ENCODE results near the gene GPC6. TPM values are rescaled to one million over a fixed set of nuclear protein-coding genes. Genes with fewer than 3 reads are reported as not detected.

The GPC6 gene
- total and polyA plus RNA-seq, 2 experiments from 2014 or later, result 26.0 to 92.8 TPM

GRCh38 chr13:93577105-93577504 lies 350.5 kb downstream of the GPC6 start:
- WGBS (ENCODE audit: low lambda C conversion rate, missing lambda C conversion rate), result 92% methylated on average over 2 of the region's 2 CpGs

GRCh38 chr13:93589788-93590187 lies 363.2 kb downstream of the GPC6 start:
- Histone ChIP-seq H3K4me2 (no peak overlapping the region), H3K4me1 (ENCODE audit: insufficient read depth) (no peaks in the 10 kb centered on the region), H3K36me3 (replicated peaks; ENCODE audit: insufficient read depth, low read depth) (no peaks in the 10 kb centered on the region), H2AFZ (no peak overlapping the region), H3K79me2 (peaks cover 3% of the 10 kb centered on the region), H4K20me1 (ENCODE audit: insufficient read depth, poor library complexity, severe bottlenecking) (no peaks in the 10 kb centered on the region), H3K9me2 (replicated peaks; ENCODE audit: insufficient read depth) (no peaks in the 10 kb centered on the region), H3K4me3 (no peak overlapping the region), H3K27ac (no peak overlapping the region), H3K27me3 (no peaks in the 10 kb centered on the region), H3K9me3 (ENCODE audit: low read depth) (no peaks in the 10 kb centered on the region)
- TF ChIP-seq CTCF (IDR thresholded peaks at IDR 0.05; ENCODE audit: poor library complexity) (no peak), EZH2 (IDR thresholded peaks at IDR 0.05; ENCODE audit: borderline replicate concordance) (no peak), EZH2phosphoT487 (IDR thresholded peaks at IDR 0.05; ENCODE audit: low read depth, severe bottlenecking, unreplicated experiment) (no peak)
- DNase-seq (ENCODE audit: low spot score), result no peak

More at GRCh38 chr13:93577105-93577504, 350.5 kb downstream of the GPC6 start:
- TF ChIP-seq EZH2phosphoT487 (IDR thresholded peaks at IDR 0.05; ENCODE audit: low read depth, severe bottlenecking, unreplicated experiment) (no peak), CTCF (IDR thresholded peaks at IDR 0.05; ENCODE audit: poor library complexity) (no peak), EZH2 (IDR thresholded peaks at IDR 0.05; ENCODE audit: borderline replicate concordance) (no peak)
- H3K4me2 ChIP-seq, result no peak overlapping the region
- H2AFZ ChIP-seq, result no peak overlapping the region
- H3K79me2 ChIP-seq, result peaks cover 32% of the 10 kb centered on the region
- no peaks in the 10 kb centered on the region for H3K36me3 ChIP-seq (replicated peaks; ENCODE audit: insufficient read depth, low read depth)
- H3K27ac ChIP-seq, result no peak overlapping the region
- no peaks in the 10 kb centered on the region for H3K9me2 ChIP-seq (replicated peaks; ENCODE audit: insufficient read depth)
- no peaks in the 10 kb centered on the region for H3K27me3 ChIP-seq
- no peak overlapping the region for H3K4me3 ChIP-seq
- DNase-seq (ENCODE audit: low spot score), result no peak
- no peaks in the 10 kb centered on the region for H4K20me1 ChIP-seq (ENCODE audit: insufficient read depth, poor library complexity, severe bottlenecking)
- H3K9me3 ChIP-seq (ENCODE audit: low read depth), result no peaks in the 10 kb centered on the region
- no peaks in the 10 kb centered on the region for H3K4me1 ChIP-seq (ENCODE audit: insufficient read depth)

GRCh38 chr13:93603043-93603442 lies 376.4 kb downstream of the GPC6 start:
- no peaks in the 10 kb centered on the region for H3K4me1 ChIP-seq (ENCODE audit: insufficient read depth)
- no peak overlapping the region for H3K27ac ChIP-seq
- no peaks in the 10 kb centered on the region for H3K9me2 ChIP-seq (replicated peaks; ENCODE audit: insufficient read depth)
- no peaks in the 10 kb centered on the region for H3K27me3 ChIP-seq
- no peak for DNase-seq (ENCODE audit: low spot score)
- TF ChIP-seq EZH2 (IDR thresholded peaks at IDR 0.05; ENCODE audit: borderline replicate concordance) (no peak), EZH2phosphoT487 (IDR thresholded peaks at IDR 0.05; ENCODE audit: low read depth, severe bottlenecking, unreplicated experiment) (no peak), CTCF (IDR thresholded peaks at IDR 0.05; ENCODE audit: poor library complexity) (no peak)
- H3K9me3 ChIP-seq (ENCODE audit: low read depth), result no peaks in the 10 kb centered on the region
- H4K20me1 ChIP-seq (ENCODE audit: insufficient read depth, poor library complexity, severe bottlenecking), result no peaks in the 10 kb centered on the region
- peaks cover 5% of the 10 kb centered on the region for H3K79me2 ChIP-seq
- 86% methylated on average over 2 of the region's 2 CpGs for whole genome bisulfite sequencing (ENCODE audit: low lambda C conversion rate, missing lambda C conversion rate)
- no peaks in the 10 kb centered on the region for H3K36me3 ChIP-seq (replicated peaks; ENCODE audit: insufficient read depth, low read depth)
- no peak overlapping the region for H2AFZ ChIP-seq
- H3K4me2 ChIP-seq, result no peak overlapping the region
- no peak overlapping the region for H3K4me3 ChIP-seq

GRCh38 chr13:93614776-93615175 lies 388.2 kb downstream of the GPC6 start:
- no peak overlapping the region for H3K4me2 ChIP-seq
- no peaks in the 10 kb centered on the region for H3K9me2 ChIP-seq (replicated peaks; ENCODE audit: insufficient read depth)
- H4K20me1 ChIP-seq (ENCODE audit: insufficient read depth, poor library complexity, severe bottlenecking), result no peaks in the 10 kb centered on the region
- no peak overlapping the region for H3K4me3 ChIP-seq
- no peak for DNase-seq (ENCODE audit: low spot score)
- no peaks in the 10 kb centered on the region for H3K36me3 ChIP-seq (replicated peaks; ENCODE audit: insufficient read depth, low read depth)
- H3K9me3 ChIP-seq (ENCODE audit: low read depth), result no peaks in the 10 kb centered on the region
- TF ChIP-seq EZH2phosphoT487 (IDR thresholded peaks at IDR 0.05; ENCODE audit: low read depth, severe bottlenecking, unreplicated experiment) (no peak), EZH2 (IDR thresholded peaks at IDR 0.05; ENCODE audit: borderline replicate concordance) (no peak), CTCF (IDR thresholded peaks at IDR 0.05; ENCODE audit: poor library complexity) (no peak)
- H3K27ac ChIP-seq, result no peak overlapping the region
- H3K4me1 ChIP-seq (ENCODE audit: insufficient read depth), result no peaks in the 10 kb centered on the region
- peaks cover 3% of the 10 kb centered on the region for H3K79me2 ChIP-seq
- H3K27me3 ChIP-seq, result no peaks in the 10 kb centered on the region
- no peak overlapping the region for H2AFZ ChIP-seq
- WGBS (ENCODE audit: low lambda C conversion rate, missing lambda C conversion rate), result 94% methylated on average over 1 of the region's 1 CpG
